Tongue (tissue), 2 donors: ENCODE results near the gene MCRIP2. TPM values are rescaled to one million over a fixed set of nuclear protein-coding genes. Genes with fewer than 3 reads are reported as not detected.

Experiments used
- DNase-seq: peaks from one replicate; pipeline ENCODE4 v3.0.0-alpha.2; 2015
- total RNA-seq: library from RNA; depleted of rRNA; stranded (reverse); fragments of >200 nt; gene quantifications from one replicate; pipeline ENCODE4 v1.2.3, GENCODE V29; 2014

Gene MCRIP2
- total RNA-seq, 1 donor from 2014 or later = 19.7 TPM

GRCh38 chr16:669666-670065 is 28.0 kb downstream of the MCRIP2 start:
- DNase-seq = no peak

DNA sequence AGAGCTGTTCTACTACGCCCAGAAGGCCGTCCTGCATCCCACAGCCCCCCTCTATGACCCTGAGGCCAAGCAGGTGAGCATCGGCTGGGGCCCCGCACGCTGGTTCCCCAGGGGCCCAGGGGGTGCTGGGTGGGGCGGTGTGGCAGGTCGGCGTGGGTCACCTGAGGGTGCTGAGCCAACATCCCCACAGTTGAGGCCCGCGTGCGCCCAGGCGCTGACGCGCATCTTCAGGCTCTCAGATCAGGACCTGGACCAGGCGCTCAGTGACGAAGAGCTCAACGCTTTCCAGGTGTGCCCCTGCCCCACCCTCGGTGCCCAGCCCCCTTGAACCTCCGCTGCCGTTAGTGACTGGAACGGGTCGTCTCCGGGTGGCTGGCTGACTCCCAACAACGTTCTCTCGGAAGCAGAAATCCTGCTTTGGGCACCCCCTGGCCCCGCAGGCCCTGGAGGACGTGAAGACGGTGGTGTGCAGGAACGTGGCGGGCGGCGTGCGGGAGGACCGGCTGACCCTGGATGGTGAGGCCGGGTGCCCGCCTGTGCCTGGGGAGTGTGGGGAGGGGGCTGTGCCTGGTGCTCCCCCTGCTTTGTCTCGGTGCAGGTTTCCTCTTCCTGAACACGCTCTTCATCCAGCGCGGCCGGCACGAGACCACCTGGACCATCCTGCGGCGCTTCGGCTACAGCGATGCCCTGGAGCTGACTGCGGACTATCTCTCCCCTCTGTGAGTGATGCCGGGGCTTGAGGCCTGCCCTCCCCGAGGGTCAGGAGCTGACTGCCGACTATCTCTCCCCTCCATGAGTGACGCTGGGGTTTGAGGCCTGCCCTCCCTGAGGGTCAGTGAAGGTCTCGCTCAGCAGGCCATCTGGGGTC is 29.1 kb downstream of the MCRIP2 start:
- no peak for DNase-seq

DNA sequence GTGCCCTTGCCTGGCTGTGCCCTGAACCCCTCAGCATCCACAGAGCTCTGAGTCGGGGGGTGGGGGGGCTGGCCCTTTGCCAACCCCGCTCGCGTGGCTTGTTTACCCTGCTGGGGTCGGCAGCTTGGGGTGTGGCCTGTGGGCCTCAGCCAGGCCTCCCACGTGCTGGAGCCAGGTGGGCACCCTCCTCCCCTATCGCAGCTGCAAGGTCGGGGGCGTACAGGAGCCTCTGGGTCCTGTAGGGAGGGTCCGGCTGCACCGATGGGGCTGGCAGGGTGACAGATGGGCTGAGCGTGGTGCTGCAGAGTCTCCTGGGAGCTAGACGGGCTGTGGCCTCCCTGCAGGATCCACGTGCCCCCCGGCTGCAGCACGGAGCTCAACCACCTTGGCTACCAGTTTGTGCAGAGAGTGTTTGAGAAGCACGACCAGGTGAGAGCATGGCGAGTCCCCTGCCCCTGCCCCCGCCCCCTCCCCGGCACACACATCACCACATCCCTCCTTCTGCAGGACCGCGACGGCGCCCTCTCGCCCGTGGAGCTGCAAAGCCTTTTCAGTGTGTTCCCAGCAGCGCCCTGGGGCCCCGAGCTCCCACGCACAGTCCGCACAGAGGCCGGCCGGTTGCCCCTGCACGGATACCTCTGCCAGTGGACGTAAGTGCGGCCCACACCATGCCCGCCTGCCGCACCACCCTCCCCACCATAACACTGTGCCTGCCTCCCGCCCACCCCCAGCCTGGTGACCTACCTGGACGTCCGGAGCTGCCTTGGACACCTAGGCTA is 29.9 kb downstream of the MCRIP2 start:
- DNase-seq = no peak

- DNase-seq = no peak
These were observed 30.7 kb downstream of the MCRIP2 start for GRCh38 chr16:672371-672770.

GRCh38 chr16:672851-673250 is 31.2 kb downstream of the MCRIP2 start:
- no peak for DNase-seq

- DNase-seq = no peak
These were observed 31.9 kb downstream of the MCRIP2 start for GRCh38 chr16:673399-673991.

DNA sequence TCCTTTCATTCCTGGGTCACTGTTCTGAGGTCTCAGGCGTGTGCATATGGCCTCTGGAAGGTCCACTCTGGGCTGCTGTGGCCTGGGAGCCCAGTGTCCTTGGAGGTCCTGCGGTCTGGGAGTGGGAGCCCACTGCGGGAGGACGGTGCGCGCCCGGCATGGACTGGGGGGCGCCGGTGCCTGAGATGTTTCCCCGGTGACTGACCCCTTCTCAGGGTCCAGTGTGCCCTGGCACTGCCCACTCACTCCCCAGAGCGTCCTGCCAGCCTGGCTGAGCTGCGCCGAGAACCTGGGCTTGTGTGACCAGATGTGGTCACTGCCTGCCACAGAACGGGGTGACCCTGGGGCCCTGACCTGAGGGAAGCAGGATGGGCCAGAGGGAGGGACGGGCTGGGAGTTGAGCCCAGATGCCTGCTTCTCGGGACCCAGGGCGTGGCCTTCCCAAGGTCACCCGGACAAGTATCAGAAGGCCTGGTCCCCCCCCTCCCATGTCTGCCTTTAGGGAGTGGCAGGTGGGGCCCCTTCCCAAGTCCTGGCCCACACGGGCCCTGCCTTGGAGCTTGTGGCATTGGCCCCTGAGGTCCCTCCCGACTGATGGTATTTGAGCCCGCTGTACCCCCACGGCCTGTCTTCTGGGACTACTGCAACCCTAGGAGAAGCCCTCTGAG is 32.7 kb downstream of the MCRIP2 start:
- no peak for DNase-seq

- DNase-seq = no peak
These were observed 33.6 kb downstream of the MCRIP2 start, which contains the start of gene RHBDL1 for GRCh38 chr16:674968-675883. Gene RHBDL1 (plus strand): TSS chr16:675671. CDS start chr16:675791, 120 bp downstream.

DNA sequence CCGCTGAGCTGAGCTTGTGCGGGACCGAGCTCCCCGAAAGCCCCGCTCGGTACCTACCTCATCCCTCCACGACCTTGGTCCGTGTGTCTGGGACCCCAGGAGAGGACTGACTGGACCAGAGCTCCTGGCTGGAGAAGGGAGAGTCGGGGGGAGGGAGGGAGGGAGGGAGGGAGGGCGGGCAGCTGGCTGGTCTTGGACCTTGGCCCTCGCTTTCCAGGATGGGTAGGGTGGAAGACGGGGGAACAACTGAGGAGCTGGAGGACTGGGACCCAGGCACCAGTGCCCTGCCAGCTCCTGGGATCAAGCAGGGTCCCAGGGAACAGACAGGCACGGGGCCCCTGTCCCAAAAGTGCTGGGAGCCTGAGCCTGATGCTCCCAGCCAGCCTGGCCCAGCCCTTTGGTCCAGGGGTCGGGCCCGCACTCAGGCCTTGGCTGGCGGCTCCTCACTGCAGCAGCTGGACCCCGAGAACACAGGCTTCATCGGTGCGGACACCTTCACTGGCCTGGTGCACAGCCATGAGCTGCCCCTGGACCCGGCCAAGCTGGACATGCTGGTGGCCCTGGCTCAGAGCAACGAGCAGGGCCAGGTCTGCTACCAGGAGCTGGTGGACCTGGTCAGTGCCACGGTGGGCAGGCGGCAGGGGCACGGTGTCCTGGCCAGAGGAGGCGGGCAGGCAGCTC is 34.4 kb downstream of the MCRIP2 start:
- no peak for DNase-seq

DNA sequence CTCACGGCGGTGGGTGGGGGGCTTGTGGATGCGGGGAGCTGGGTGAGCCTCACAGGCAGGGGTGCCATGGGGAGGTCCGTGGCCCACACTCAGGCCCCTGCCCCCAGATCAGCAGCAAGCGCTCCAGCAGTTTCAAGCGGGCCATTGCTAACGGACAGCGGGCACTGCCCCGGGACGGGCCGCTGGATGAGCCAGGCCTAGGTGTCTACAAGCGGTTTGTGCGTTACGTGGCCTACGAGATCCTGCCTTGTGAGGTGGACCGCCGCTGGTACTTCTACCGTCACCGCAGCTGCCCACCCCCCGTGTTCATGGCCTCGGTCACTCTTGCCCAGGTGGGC is 34.9 kb downstream of the MCRIP2 start:
- no peak for DNase-seq

DNA sequence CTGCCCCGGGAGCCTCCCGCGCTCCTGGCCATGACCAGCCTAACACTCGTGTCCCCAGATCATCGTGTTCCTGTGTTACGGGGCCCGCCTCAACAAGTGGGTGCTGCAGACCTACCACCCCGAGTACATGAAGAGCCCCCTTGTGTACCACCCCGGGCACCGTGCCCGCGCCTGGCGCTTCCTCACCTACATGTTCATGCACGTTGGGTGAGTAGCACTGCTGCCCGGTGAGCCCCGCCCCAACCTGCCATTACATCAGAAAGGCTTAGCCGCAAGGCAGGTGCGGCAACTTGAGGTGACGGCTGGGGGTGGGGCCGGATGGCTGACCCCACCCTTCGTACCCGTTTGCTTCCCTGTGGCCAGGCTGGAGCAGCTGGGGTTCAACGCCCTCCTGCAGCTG is 35.3 kb downstream of the MCRIP2 start:
- peak; percentile 68 for DNase-seq

GRCh38 chr16:677316-678190 is 35.9 kb downstream of the MCRIP2 start:
- peak; percentile 59 for DNase-seq

DNA sequence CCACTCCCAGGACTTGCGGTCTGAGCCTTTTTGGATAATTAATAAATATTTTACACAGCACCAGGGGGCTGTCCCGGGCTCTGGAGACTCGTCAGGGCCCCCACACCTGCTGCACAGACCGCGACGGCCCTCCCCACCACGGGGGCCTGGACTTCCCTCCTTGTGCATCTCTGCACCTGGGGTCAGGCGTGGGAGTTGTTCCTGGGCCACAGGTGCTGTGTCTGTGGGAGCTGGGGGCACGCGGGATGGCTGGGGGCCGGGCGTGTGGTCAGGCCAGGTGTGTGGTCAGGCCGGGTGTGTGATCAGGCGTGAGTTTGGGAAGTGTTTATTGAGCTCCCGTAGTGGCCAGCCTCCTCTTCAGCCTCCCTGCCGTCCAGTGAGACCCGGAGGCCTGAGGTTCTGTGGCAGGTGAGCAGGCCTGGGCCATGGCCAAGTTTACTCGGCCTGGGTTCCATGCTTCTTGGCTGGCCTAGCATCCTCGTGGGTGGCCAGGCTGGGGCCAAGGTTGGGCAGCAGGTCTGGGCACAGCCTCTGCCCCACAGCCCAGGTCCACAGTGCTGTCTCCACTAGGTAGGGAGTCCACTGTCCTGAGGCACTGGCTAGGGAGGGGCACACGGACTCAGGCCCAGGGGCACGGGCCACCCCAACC is 36.7 kb downstream of the MCRIP2 start:
- DNase-seq = no peak

DNA sequence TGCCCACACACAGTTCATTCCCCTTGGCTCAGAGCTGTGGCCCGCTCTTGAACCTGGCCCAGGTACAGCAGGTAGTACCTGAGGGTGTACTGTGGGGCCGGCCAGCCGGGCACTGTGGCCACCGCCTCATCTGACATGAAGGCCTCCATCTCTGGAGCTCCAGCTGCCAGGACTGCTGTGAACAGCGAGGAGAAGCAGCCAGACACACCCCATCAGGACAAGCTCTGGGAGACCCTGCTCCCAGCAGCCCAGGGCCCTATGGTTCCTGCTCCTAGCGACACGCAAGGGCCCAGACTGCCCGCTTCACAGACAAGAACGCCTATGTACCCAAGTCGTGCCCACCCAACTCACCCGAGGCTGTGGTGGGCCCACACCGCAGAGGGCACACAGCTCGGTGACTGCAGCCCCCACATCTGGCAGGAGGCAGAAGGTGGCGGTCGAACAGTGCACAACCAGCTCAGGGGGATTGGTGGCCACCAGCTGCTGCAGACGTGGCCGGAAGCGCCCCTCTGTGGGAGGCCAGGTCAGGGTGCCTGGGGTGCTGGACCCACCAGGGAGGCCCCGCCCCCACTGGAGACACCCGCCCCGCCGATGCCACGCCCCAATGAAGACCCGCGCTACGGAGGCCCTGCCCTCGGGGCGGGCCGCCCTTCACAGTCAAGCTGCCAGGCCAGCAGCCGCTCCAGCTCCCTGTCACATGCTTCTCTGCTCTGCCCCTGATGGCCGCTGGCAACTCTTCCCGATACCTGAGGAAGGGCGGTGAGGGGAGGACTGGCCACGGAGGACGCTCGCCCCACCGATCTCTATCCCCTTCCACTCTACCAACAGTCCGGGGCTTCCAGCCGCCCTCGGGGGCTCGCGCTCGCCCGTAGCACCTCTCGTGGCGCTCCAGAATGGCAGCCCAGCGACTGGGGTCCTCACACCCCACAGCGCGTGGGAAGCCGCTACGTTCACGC is 37.5 kb downstream of the MCRIP2 start:
- DNase-seq = peak; percentile 83

DNA sequence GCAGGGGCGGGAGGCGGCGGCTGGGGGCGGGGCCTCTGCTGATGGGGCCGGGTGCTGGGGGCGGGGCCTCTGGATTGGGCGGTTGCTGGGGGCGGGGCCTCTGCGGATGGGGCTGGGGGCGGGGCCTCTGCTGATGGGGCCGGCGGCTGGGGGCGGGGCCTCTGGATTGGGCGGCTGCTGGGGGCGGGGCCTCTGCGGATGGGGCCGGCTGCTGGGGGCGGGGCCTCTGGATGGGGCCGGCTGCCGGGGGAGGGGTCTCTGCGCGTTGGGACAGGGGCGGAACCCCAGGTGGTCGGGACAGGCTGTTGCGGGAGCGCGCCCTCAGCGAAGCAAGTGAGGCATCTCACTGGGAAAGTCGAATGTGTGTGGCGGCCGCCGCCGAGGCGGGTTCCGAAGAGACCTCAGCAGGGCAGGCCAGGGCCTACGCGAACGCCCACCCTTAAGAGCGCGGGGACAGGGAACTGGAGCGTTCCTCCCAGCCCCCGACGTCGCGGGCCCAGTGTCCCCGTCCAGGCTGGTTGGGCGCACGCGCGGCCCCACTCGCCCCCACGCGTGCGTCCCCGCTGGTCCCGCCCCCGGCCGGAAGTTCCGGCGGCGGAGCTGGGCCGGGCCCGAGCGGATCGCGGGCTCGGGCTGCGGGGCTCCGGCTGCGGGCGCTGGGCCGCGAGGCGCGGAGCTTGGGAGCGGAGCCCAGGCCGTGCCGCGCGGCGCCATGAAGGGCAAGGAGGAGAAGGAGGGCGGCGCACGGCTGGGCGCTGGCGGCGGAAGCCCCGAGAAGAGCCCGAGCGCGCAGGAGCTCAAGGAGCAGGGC is 38.4 kb downstream of the MCRIP2 start, which contains the start of gene STUB1:
TSS of gene STUB1 (plus strand) at position 597 of the 811 bp plus-strand sequence. CDS start at position 713, 116 bp downstream.
- peak; percentile 95 for DNase-seq

GRCh38 chr16:680625-680945 is 39.0 kb downstream of the MCRIP2 start:
- no peak for DNase-seq
